ENCODE measurements around the gene CACFD1. TPM values are rescaled to one million over a fixed set of nuclear protein-coding genes. Genes with fewer than 3 reads are reported as not detected.
A peak's percentile ranks its signal among the peaks of the same experiment; 100 is the strongest.

The CACFD1 gene
- total and polyA plus RNA-seq, 2 of the 13 experiments (the other 11 are each of a cell fraction or from before 2014, with no cell fraction given) = 13.8 to 14.6 TPM

GRCh38 chr9:133417541-133418461 is 42.0 kb upstream of the CACFD1 start, which contains the start of gene REXO4 (continued):
- TF ChIP-seq, protein P1, sequence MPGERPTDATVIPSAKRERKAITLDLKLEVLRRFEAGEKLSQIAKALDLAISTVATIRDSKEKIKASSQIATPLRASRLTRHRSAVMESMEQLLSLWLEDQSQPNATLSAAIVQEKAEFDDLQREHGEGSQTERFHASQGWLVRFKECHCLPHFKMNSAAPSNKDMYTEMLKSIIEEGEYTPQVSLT (CRISPR knock-in tag; IDR thresholded peaks at IDR 0.05; ENCODE audit: borderline replicate concordance, low read depth) = no peak
- TF ChIP-seq MED13 (CRISPR knock-in tag; IDR thresholded peaks at IDR 0.05) (no peak), THYN1 (CRISPR knock-in tag; IDR thresholded peaks at IDR 0.05; ENCODE audit: borderline replicate concordance, low read depth) (no peak), NFATC3 (CRISPR knock-in tag; IDR thresholded peaks at IDR 0.05) (peak; percentile 41; the same call in 1 of the 2 replicates), ZNF878 (CRISPR knock-in tag; IDR thresholded peaks at IDR 0.05) (no peak; the same call in none of the 2 replicates), BRCA1 (CRISPR knock-in tag; IDR thresholded peaks at IDR 0.05) (peak; percentile 74; the same call in 1 of the 2 replicates), ZNF770 (CRISPR knock-in tag; IDR thresholded peaks at IDR 0.05) (peak; percentile 60; the same call in 1 of the 2 replicates), NCOA2 (CRISPR knock-in tag; IDR thresholded peaks at IDR 0.05) (peak; percentile 62), WIZ (CRISPR knock-in tag; IDR thresholded peaks at IDR 0.05) (no peak), HMGXB4 (CRISPR knock-in tag; IDR thresholded peaks at IDR 0.05; ENCODE audit: borderline replicate concordance in 1 of 2, low read depth in 1 of 2) (peak; percentile 91 to 94), ZNF619 (CRISPR knock-in tag; IDR thresholded peaks at IDR 0.05) (peak; percentile 79; the same call in 1 of the 2 replicates), ZNF850 (CRISPR knock-in tag; conservative IDR thresholded peaks at IDR 0.05) (peak; percentile 70; the same call in 1 of the 2 replicates), FOXP1 (IDR thresholded peaks at IDR 0.05) (no peak), FOXP1 (CRISPR knock-in tag; IDR thresholded peaks at IDR 0.05) (no peak), TGIF2 (CRISPR knock-in tag; IDR thresholded peaks at IDR 0.05) (peak; percentile 75; the same call in 1 of the 2 replicates), NFE2L2 (IDR thresholded peaks at IDR 0.05; ENCODE audit: low read length) (no peak), TCF12 (IDR thresholded peaks at IDR 0.05) (no peak), TCF12 (CRISPR knock-in tag; IDR thresholded peaks at IDR 0.05) (no peak; the same call in 1 of the 2 replicates), RAD51 (IDR thresholded peaks at IDR 0.05; ENCODE audit: borderline replicate concordance) (no peak), TEAD2 (CRISPR knock-in tag; IDR thresholded peaks at IDR 0.05) (no peak), HNF4G (IDR thresholded peaks at IDR 0.05; ENCODE audit: borderline replicate concordance, low read depth, low read length) (0 out of 2 replicates have a peak, but pooled peaks have one; percentile 8), HNF4G (CRISPR knock-in tag; IDR thresholded peaks at IDR 0.05; ENCODE audit: borderline replicate concordance, low read depth) (no peak; the same call in 1 of the 2 replicates), TEAD3 (CRISPR knock-in tag; optimal IDR thresholded peaks at IDR 0.05; ENCODE audit: borderline replicate concordance) (peak; percentile 89), LCORL (IDR thresholded peaks at IDR 0.05) (no peak), LCORL (CRISPR knock-in tag; IDR thresholded peaks at IDR 0.05) (peak; percentile 97), MXD4 (CRISPR knock-in tag; IDR thresholded peaks at IDR 0.05) (peak; percentile 90), PCBP1 (IDR thresholded peaks at IDR 0.05; ENCODE audit: borderline replicate concordance, low read depth, low read length) (peak; percentile 89; the same call in 1 of the 2 replicates), ELF3 (CRISPR knock-in tag; IDR thresholded peaks at IDR 0.05) (peak; percentile 54; the same call in 1 of the 2 replicates), SMARCE1 (IDR thresholded peaks at IDR 0.05; ENCODE audit: borderline replicate concordance) (no peak)

Data from HepG2 (cell line).